NB4 (cell line): ENCODE data around the gene AGAP1.

Experiments used
- CTCF ChIP-seq: IDR thresholded peaks from one replicate; pipeline ENCODE4 v1.5.1; 2012; ENCODE audit warnings: low read depth, low read length
- POLR2A ChIP-seq: IDR thresholded peaks from 2 replicates; pipeline ENCODE4 v1.6.1; 2011; ENCODE audit warnings: mild to moderate bottlenecking; ENCODE audit not compliant: insufficient read length; ENCODE audit errors: extremely low read depth

- TF ChIP-seq CTCF: no peak
- no peak for TF ChIP-seq POLR2A
These were observed 195.6 kb downstream of the AGAP1 start for GRCh38 chr2:235689427-235689853.
